ENCODE data around the gene CAMSAP1.

CAMSAP1 gene

DNA sequence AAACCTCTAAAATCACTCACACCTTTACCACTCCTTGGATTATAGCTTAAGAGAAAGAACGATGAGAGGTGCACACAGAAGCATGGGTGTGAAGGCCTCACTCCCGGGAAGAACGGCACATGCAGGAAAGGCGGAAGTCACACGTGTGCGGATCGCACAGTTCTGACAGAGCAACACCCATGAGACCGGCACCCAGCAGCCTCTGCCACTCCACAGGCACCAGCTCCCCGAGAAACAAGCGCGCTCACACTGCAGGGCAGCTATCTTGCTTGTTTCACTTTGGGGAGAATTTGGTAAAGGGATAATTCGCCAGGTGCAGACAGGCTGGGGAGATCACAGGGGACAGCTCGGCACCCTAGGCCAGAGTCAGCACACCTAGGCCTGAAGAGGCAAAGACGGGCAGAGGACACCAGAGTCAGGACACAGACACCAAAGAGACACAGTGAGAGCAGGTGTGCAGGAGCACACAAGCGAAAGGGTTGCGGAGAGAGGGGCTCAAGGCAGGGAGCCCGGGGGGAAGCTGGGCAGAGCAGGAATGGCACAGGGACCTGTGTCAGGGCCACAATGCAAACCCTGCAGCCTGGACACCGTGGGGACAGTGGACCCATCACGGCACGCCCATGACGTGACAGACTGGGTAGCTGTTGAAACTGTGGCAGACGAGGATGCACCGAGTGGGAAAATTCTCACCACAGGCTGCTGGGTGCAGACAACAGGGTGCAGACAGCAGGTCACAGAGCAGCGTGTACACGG is 81.7 kb downstream of the CAMSAP1 start:
- no peak overlapping the region for H3K4me3 ChIP-seq (ENCODE audit: low read depth, low read length)
- TF ChIP-seq, protein P1, sequence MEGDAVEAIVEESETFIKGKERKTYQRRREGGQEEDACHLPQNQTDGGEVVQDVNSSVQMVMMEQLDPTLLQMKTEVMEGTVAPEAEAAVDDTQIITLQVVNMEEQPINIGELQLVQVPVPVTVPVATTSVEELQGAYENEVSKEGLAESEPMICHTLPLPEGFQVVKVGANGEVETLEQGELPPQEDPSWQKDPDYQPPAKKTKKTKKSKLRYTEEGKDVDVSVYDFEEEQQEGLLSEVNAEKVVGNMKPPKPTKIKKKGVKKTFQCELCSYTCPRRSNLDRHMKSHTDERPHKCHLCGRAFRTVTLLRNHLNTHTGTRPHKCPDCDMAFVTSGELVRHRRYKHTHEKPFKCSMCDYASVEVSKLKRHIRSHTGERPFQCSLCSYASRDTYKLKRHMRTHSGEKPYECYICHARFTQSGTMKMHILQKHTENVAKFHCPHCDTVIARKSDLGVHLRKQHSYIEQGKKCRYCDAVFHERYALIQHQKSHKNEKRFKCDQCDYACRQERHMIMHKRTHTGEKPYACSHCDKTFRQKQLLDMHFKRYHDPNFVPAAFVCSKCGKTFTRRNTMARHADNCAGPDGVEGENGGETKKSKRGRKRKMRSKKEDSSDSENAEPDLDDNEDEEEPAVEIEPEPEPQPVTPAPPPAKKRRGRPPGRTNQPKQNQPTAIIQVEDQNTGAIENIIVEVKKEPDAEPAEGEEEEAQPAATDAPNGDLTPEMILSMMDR (IDR thresholded peaks at IDR 0.05; ENCODE audit: borderline replicate concordance, insufficient read depth, low read depth, low read length): no peak

DNA sequence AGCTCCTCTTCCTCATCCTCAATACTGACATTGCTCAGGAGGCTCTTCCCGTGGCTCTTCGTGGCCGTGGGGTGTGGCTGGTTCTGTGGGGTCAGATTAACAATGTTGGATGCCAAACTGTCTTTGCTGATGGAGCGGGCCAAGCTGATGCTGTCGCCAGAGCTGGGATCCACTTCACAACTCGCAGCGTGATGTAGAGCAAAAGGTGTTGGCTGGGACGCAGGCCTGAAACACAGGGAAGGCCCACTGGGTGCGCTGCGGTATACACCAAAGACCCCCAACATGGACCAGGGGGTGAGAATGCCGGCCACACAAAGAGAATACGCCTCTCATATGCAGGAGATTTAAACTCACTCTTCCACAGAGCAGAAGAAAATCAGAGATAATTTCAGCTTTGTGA is 84.3 kb downstream of the CAMSAP1 start:
- H3K4me3 ChIP-seq (ENCODE audit: low read depth, low read length): no peak overlapping the region
- TF ChIP-seq, protein P1 (IDR thresholded peaks at IDR 0.05; ENCODE audit: borderline replicate concordance, insufficient read depth, low read depth, low read length): no peak

DNA sequence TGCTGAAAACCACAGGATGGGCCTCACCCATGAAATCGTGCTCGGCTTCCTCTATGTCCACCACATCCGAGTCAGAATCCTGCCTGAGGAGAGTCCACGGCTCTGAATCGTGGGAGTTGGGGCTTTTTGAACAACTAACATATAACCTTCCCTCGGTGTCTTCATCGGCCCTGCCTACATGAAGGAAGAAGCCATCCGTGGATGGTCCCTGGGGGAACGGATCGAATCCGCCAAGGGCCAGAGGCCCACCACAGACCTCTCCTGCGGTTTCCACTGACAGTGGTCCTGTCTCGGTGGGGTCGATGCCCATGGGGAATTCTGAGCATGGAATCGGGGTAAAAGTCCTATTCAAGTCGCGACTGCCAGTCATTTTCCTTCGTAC is 85.0 kb downstream of the CAMSAP1 start:
- TF ChIP-seq, protein P1 (IDR thresholded peaks at IDR 0.05; ENCODE audit: borderline replicate concordance, insufficient read depth, low read depth, low read length): no peak
- H3K4me3 ChIP-seq (ENCODE audit: low read depth, low read length): no peak overlapping the region

GRCh38 chr9:135821733-135822373 is 85.5 kb downstream of the CAMSAP1 start:
- TF ChIP-seq, protein P1 (IDR thresholded peaks at IDR 0.05; ENCODE audit: borderline replicate concordance, insufficient read depth, low read depth, low read length): no peak
- no peak overlapping the region for H3K4me3 ChIP-seq (ENCODE audit: low read depth, low read length)

DNA sequence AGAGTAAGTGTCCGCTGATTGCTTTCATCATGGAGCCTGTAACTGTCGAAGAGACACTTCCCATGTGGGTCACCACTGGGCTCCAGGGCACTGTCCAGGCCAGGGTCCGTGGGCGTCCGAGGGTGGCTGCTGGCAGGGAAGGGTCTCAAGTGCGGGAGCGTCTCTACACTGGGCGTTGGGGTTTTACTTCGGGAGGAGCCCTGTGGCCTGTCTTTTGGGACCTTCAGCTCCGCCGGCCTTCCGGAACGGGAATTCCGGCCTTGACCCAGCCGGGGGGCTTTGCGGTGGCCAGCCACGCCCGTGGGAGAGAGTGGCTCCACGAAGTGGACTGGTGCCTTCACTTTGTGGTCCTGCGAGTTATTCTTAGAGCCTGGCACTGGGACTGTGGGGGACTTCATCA is 86.2 kb downstream of the CAMSAP1 start:
- H3K4me3 ChIP-seq (ENCODE audit: low read depth, low read length): no peak overlapping the region
- TF ChIP-seq, protein P1 (IDR thresholded peaks at IDR 0.05; ENCODE audit: borderline replicate concordance, insufficient read depth, low read depth, low read length): no peak

DNA sequence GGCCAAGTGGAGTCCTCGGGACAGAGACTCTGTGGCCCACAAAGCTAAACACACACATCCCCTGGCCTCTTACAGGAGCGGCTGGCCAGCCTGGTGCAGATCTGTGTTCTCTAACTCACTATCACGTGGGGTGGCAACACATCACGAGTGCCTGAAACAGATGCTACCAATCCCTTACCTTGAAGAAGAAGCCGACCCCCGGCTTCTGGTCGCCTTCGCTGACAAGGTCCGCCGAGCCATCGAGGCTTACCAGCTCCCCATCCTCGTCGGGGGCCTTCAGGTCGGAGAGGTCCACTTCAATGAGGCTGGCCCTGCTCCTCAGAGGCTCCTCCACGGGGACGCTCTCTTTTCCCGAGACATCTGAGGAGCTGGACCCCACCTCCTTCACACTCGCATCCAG is 86.7 kb downstream of the CAMSAP1 start:
- TF ChIP-seq, protein P1 (IDR thresholded peaks at IDR 0.05; ENCODE audit: borderline replicate concordance, insufficient read depth, low read depth, low read length): no peak
- no peak overlapping the region for H3K4me3 ChIP-seq (ENCODE audit: low read depth, low read length)

DNA sequence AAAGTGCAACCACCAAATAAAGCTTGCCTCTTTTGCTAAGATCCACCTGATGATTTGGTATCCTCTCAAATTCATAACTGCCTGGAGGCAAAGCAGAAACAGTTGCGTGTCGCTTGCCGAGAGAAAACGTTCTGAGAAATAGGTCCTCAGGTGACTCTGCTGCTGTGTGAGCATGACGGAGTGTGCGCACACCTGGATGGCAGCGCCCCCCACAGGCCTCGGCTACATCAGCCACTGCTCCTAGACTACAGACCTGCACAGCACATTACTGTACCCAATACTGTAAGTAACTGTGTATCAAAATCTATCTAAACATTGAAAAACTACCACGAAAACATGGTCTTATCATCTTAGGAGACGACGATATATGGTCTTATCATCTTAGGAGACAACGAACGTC is 87.4 kb downstream of the CAMSAP1 start:
- TF ChIP-seq, protein P1 (IDR thresholded peaks at IDR 0.05; ENCODE audit: borderline replicate concordance, insufficient read depth, low read depth, low read length): no peak
- H3K4me3 ChIP-seq (ENCODE audit: low read depth, low read length): no peak overlapping the region
